Dedifferentiated amniotic fluid mesenchymal stem cell (primary cell): ENCODE measurements around the gene NELFB.

Source experiments
- DNase-seq: peaks from one replicate; pipeline ENCODE4 v3.0.0-alpha.2; 2016; ENCODE audit errors: extremely low spot score

The NELFB gene

DNA sequence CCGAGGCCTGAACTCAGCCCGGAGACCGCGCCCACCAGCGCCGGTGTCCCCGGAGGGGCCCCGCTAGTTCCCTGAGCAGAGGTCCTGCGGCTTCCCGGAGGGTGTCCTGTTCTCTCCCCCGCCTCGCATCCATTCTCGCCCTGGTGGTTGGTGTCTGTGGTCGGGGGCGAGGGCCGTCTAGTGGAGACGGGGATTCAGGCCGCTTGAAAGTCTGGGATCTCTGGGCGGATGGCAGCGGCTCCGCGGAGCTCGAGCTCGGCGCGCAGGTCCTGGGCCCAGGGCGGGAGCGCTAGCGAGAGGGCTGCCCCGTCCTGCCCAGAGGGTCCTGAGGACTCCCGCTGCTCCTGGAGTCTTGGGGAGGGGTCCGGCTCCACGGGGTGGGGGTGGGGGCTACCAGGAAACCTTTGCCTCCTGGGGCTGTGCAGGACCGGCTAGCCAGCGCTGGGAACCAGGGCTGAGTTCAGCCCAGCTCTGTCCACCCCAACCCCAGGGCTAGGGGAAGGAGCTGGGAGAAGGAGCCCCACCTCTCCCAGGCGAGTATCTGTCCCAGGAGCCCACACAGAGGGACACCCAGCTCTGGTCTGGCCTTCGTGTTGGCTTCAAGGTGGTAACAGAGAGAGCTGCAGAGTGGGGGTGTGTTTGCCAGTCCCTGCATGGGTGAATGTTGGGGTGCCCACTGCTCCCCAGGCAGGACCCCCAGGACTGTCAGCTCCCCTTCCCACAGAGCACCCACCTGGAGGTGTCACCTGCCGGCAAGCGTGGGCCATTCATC is 26.4 kb downstream of the NELFB start:
- no peak for DNase-seq

DNA sequence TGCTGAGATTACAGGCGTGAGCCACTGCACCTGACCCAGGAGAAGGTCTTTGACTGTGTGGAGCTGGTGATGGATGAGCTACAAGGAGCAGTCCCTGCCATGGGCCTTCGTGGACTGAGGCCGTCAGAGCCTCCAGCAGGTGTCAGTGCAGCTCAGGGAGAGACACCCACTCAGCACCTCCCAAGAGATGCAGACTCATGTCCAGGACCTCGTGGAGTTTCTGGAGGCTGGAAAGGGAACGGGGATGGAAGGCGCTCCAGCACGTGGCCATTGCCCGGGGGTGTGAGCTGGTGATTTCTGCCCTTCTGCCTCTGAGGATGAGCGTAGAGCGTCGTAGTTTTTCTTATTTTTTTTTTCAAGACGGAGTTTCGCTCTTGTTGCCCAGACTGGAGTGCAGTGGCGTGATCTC is 31.9 kb downstream of the NELFB start:
- no peak for DNase-seq

GRCh38 chr9:137293094-137293481 is 38.0 kb downstream of the NELFB start:
- no peak for DNase-seq

DNA sequence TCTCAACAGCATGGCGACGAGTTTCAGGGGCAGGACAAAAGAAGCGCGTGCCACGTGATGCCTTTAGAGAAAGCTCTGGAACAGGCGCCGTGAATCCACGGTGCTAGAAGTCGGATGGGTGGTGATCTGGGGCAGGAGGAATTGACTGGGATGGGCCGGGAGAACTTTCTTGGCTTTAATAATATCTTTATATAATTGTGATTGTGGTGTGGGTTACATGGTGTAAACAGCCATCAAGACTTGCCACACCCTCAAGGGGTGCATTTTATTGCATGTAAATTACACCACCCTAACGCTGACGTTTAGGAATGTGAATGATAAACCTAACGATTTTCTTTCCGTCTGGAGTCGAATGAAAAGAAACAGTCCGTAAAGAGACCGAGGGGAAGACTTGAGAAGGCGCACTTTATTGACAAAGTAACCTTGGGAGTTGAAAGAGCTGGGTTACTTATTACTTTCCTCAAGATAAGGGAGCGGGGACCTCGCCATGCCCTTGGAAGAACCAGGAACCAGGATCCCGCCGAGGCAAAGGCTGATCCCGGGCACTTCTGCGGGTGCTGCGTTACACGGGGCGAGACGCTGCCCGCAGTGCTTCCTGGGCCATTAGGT is 38.5 kb downstream of the NELFB start:
- DNase-seq, result no peak

GRCh38 chr9:137294091-137294680 is 39.1 kb downstream of the NELFB start:
- DNase-seq, result no peak

DNA sequence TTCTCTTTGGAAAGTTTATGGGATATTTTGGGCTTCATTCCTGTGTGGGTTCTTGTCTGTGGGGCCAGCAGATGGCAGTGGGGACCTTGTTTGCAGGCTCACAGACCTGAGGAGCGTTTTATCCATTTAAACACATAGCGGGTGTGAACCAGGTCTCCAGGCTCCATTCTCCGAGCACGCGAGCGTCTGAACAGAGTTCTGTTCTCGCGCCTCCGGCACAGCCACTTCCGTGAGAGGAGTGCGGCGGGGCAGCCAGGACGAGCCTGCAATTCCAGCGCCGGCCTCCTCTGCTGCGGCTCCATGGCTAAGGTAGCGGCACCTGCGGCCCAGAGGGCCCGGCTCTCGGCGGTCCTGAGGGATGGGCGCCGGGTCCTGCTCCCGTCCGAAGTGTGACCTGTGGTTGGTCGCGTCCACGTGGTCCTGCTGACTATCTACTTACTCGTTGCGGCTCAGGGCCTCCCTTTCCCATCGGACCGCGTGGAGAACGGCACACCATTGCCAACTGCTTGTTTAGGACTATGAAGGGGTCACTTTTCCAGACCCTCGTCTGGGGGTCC is 39.6 kb downstream of the NELFB start:
- DNase-seq, result no peak

DNA sequence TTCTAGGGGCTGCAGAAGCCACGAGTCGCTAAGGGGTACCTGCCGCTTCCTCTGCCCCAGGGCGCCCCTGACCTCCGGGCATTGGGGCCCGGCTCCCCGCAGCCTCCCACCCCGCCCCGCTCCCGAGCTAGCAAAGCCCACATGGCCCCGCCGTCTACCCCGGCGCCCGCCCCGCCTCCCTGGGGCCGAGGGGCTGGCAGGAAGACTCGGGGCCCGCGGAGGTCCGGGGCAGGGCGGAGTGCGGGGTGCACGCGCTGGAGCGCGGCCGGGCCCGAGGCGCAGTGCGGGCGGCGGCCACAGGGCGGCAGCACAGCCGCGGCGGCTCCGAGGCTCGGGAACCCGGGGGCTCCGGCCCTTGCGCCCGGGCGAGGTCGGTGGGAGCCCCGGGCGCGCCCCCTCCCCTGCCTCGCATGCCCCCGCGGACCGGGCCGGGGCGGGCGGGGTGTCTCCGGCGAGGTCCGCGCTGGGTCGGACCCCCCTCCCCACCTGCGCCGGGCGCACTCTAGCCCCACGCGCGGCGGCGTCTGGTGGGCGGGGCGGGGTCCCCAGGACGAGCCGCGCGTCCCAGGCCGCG is 40.2 kb downstream of the NELFB start:
- DNase-seq, result no peak

DNA sequence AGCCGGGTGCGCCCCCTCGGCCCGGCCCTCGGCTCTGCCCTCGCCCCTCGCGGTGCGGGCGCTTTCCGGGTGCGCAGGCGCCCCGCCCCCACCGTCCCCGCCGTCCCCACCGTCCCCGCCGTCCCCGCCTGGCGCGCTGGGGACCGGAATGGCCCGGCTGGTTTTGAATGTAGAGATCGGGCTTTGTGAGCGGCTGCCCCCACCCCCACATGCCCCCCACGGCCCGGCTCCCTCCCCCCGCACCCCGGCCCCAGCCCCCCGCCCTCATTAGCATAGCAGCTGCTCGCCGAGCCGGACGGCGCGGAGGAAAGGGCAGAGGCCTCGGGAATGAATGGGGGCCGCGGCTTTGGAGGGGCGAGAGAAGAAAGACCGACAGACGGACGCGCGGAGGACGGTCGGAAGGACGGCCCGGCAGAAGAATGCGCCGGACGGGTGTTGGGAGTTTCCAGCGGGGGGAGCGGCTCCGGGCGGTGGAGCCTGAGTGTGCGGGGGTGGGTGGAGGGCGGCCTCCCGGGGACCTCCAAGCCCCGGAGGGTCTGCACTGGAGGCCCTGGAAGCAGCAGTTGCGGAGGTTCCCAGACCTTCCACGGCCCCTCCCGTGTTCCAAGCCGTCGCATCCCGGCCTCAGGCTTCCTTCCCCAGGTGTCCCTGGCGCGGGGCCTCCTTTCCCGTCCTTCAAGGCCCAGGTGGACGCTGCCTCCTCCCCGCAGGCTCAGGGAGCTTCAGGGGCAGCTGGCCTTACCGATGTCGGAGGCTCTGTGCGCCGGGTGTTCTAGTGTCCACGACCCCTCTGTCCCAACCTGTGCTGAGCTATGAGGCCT is 40.9 kb downstream of the NELFB start:
- no peak for DNase-seq

GRCh38 chr9:137296670-137297664 is 41.8 kb downstream of the NELFB start:
- DNase-seq, result no peak

DNA sequence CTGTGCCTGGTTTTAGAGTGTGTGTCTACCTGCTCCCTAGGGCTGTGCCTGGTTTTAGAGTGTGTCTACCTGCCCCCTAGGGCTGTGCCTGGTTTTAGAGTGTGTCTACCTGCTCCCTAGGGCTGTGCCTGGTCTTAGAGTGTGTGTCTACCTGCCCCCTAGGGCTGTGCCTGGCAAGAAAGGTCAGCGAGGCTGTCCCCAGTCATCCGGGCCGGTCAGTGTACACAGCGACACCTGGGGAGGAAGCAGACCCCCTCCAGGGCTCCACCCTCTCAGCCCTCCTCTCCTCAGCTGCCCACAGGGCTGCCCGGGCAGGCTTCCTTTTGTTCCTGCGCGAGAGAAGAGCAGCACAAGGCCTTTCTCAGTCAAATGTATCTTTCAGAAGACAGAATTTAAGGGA is 42.8 kb downstream of the NELFB start:
- no peak for DNase-seq

- DNase-seq, result no peak
Measured at GRCh38 chr9:137298401-137299202, 43.5 kb downstream of the NELFB start.

GRCh38 chr9:137299203-137299565 is 44.1 kb downstream of the NELFB start:
- DNase-seq, result no peak

GRCh38 chr9:137299938-137300337 is 44.8 kb downstream of the NELFB start:
- no peak for DNase-seq

DNA sequence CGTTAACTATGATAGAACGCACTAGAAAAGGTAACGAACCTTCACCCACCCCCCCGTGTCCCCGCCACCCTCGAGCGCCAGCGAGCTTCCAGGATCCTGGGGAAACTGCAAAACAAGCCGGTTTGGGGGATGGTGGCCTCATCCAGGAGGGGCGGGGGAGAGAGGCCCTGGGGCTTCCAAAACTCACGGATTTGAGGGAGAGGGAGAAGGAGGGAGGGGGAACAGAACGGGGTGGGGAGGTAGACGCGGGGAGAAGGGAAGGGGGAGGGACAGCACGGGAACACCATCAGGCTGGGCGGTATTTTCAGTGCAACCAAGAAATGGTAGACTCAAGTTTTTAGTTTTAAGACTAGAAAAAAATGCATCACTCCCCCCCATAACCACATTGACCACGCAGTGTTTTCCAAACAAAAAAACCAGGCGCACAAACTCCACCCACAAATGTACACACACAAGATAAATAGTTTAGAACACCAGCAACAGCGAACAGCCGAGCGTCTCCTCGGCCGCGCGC is 45.5 kb downstream of the NELFB start:
- no peak for DNase-seq

- no peak for DNase-seq
Measured at GRCh38 chr9:137301081-137301947, 46.2 kb downstream of the NELFB start.

DNA sequence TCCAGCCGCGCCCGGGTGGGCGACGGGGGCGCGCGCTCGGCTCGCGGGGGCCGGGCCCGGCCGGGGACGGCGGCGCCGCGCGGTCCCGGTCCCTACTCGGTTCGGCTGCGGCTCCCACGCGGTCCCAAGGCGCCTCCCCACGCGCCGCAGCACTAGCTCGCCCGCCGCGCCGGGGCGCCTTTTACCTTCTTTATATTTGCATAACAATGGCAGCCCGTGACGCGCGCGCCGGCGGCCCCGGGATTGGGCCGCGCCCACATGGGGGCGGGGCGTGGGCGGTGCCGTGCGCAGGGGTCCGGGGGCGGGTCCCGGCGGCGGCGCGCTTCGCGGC is 47.0 kb downstream of the NELFB start, which contains the start of gene NRARP:
Gene NRARP, minus strand, starts transcription at position 154 of the 331 bp plus-strand sequence. CDS start 343 bp downstream, outside the sequence.
- DNase-seq, result no peak

GRCh38 chr9:137302449-137303150 is 47.5 kb downstream of the NELFB start:
- no peak for DNase-seq
